Activated T-helper 17 cell treated with anti-CD3 and anti-CD28 coated beads, Interleukin-2, amount 50 U/mL, for 72 hours (primary cell): ENCODE data around the gene JAM2. TPM values are rescaled to one million over a fixed set of nuclear protein-coding genes. Genes with fewer than 3 reads are reported as not detected.

Source experiments
- ATAC-seq: fragments of 150-1000 bp; cut with Tn5 transposase; replicated peaks from 2 replicates; pipeline ENCODE4 v1.10.0; 2021; ENCODE audit warnings: mild to moderate bottlenecking, moderate library complexity
- H3K27ac Mint-ChIP-seq: one replicate; pipeline ENCODE4 v1.8.0; 2022; ENCODE audit warnings: mixed read lengths
- H3K27me3 Mint-ChIP-seq: one replicate; pipeline ENCODE4 v1.8.0; 2022; ENCODE audit warnings: mixed read lengths
- H3K36me3 Mint-ChIP-seq: one replicate; pipeline ENCODE4 v1.8.0; 2022; ENCODE audit warnings: low read depth, mild to moderate bottlenecking, mixed read lengths
- H3K4me1 Mint-ChIP-seq: one replicate; pipeline ENCODE4 v1.8.0; 2022; ENCODE audit warnings: mixed read lengths
- H3K4me3 Mint-ChIP-seq: one replicate; pipeline ENCODE4 v1.8.0; 2022; ENCODE audit warnings: mild to moderate bottlenecking, mixed read lengths
- H3K9me3 Mint-ChIP-seq: one replicate; pipeline ENCODE4 v1.8.0; 2022; ENCODE audit warnings: mixed read lengths
- total RNA-seq, 2 donors: library from RNA; stranded (reverse); gene quantifications; one replicate each; pipeline ENCODE4 v1.2.3, GENCODE V29; 2022

Gene JAM2
- total RNA-seq, 2 donors from 2014 or later = 0.28 to 2.6 TPM

DNA sequence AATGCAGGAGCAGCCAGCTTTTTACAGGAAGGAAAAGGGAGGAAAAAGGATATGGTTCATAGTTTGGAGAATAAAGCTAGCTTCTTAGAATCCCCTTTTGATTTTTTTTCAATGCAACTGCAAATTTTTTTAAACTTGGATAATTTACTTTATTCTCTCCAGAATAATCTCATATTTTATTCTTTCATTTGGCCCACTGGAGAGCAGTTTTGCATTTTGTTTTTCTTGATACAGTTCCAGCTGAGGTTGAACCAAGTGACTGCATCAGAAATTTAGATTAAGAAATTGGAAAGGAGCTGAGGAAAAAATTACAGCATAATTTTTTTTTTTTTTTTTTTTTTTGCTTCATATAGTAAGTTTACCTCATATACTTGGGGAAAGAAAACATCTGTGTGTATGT lies 118.5 kb downstream of the JAM2 start:
- H3K4me1 Mint-ChIP-seq = peaks cover 14% of the 10 kb centered on the region
- H3K27me3 Mint-ChIP-seq = no peaks in the 10 kb centered on the region
- peak overlapping the region; percentile 46 for H3K27ac Mint-ChIP-seq
- no peak for ATAC-seq
- no peaks in the 10 kb centered on the region for H3K9me3 Mint-ChIP-seq
- peaks cover 99% of the 10 kb centered on the region for H3K36me3 Mint-ChIP-seq
- no peak overlapping the region for H3K4me3 Mint-ChIP-seq

- Mint-ChIP-seq H3K36me3 (peaks cover 99% of the 10 kb centered on the region), H3K27ac (peak overlapping the region; percentile 40), H3K4me3 (no peak overlapping the region), H3K4me1 (peaks cover 14% of the 10 kb centered on the region), H3K27me3 (no peaks in the 10 kb centered on the region), H3K9me3 (no peaks in the 10 kb centered on the region)
- ATAC-seq = peak; percentile 59
These were observed 120.5 kb downstream of the JAM2 start for GRCh38 chr21:25759573-25759972.

- ATAC-seq = peak; percentile 42
- Mint-ChIP-seq H3K4me1 (peaks cover 14% of the 10 kb centered on the region), H3K4me3 (no peak overlapping the region), H3K27ac (peak overlapping the region; percentile 40), H3K9me3 (no peaks in the 10 kb centered on the region), H3K36me3 (peaks cover 99% of the 10 kb centered on the region), H3K27me3 (no peaks in the 10 kb centered on the region)
These were observed 121.0 kb downstream of the JAM2 start for GRCh38 chr21:25760061-25760460.

GRCh38 chr21:25760677-25761076 lies 121.6 kb downstream of the JAM2 start:
- Mint-ChIP-seq H3K9me3 (no peaks in the 10 kb centered on the region), H3K4me1 (peaks cover 14% of the 10 kb centered on the region), H3K4me3 (no peak overlapping the region), H3K36me3 (peaks cover 99% of the 10 kb centered on the region), H3K27me3 (no peaks in the 10 kb centered on the region), H3K27ac (peak overlapping the region; percentile 46)
- ATAC-seq = no peak

DNA sequence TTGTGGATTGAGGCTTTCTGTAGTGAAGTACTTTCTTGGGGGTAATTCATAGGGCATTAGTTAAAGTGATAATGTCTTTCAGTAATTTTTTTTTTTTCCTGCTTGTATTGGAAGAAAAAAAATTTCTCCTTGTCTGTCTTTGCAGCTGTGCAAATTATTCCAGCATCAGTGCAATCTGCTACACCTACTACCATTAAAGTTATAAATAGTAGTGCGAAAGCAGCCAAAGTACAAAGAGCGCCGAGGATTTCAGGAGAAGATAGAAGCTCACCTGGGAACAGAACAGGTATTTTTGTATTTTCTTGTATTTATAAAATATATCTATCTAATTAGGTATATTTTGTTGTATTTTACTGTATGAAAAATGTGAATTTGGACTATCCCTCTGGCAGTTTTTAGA lies 125.0 kb downstream of the JAM2 start:
- Mint-ChIP-seq H3K4me1 (peaks cover 9% of the 10 kb centered on the region), H3K27ac (no peak overlapping the region), H3K9me3 (no peaks in the 10 kb centered on the region), H3K4me3 (no peak overlapping the region), H3K36me3 (peaks cover 98% of the 10 kb centered on the region), H3K27me3 (no peaks in the 10 kb centered on the region)
- ATAC-seq = no peak

Other genes starting within 250 kb of the JAM2 start
- gene MRPL39, start 31.8 kb upstream of the JAM2 start, total RNA-seq = 10 to 100 TPM; 43.5 to 55.7 TPM
- 100 to 1,000 TPM in 1 of 2 donors, 10 to 100 TPM in 1; 89.7 to 151 TPM for gene ATP5PF, start 95.6 kb downstream of the JAM2 start, total RNA-seq
- 10 to 100 TPM; 17.3 to 24.9 TPM for gene GABPA, start 95.7 kb downstream of the JAM2 start, total RNA-seq